PC-3 (cell line): Measurements from ENCODE around the gene PNLDC1.

Experiments used
- EZH2 ChIP-seq: fragments of 300-600 bp; sonication (generic); IDR thresholded peaks from one replicate; pipeline ENCODE4 v1.6.1; 2017; ENCODE audit warnings: antibody characterized with exemption, mild to moderate bottlenecking, low read length; ENCODE audit not compliant: unreplicated experiment
- EZH2phosphoT487 ChIP-seq: fragments of 300-600 bp; sonication (generic); IDR thresholded peaks from 2 replicates; pipeline ENCODE4 v1.6.1; 2018; ENCODE audit warnings: mild to moderate bottlenecking, antibody characterized with exemption, low read length, borderline replicate concordance
- TF ChIP-seq, protein P1 (sequence below): fragments of 300-600 bp; sonication (generic); conservative IDR thresholded peaks from 2 replicates; pipeline ENCODE4 v1.5.1; 2017; ENCODE audit warnings: antibody characterized with exemption, low read depth, mild to moderate bottlenecking, low read length

DNA sequence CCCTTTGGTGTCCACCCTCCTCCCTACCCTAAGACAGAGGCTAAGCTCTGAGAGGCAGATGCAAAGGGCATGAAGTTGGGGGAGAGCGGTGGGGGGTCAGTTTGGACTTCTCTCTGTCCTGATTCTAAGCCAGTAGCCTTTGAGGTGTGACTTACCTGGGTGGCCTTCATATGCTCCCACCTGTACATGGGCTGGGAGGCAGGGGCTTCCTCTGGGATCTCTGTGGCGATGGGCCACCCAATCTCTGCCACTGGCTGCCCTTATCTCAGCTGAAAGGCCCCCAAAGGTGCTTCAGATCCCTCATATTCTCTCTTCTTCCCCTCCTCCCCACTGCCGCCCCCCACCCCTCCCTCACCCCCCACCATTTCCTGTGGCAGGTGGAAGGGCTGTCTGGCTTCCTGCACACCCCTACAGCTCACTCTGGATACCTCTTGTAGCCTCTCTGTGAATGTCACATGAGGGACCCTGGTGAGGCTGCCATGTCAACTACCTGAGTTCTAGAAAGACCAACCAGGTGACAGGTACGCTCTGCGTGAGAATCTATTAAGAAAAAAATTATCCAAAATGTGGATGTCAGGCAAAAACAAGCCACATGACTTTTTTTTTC, 34.0 kb downstream of the PNLDC1 start:
- TF ChIP-seq, protein P1, sequence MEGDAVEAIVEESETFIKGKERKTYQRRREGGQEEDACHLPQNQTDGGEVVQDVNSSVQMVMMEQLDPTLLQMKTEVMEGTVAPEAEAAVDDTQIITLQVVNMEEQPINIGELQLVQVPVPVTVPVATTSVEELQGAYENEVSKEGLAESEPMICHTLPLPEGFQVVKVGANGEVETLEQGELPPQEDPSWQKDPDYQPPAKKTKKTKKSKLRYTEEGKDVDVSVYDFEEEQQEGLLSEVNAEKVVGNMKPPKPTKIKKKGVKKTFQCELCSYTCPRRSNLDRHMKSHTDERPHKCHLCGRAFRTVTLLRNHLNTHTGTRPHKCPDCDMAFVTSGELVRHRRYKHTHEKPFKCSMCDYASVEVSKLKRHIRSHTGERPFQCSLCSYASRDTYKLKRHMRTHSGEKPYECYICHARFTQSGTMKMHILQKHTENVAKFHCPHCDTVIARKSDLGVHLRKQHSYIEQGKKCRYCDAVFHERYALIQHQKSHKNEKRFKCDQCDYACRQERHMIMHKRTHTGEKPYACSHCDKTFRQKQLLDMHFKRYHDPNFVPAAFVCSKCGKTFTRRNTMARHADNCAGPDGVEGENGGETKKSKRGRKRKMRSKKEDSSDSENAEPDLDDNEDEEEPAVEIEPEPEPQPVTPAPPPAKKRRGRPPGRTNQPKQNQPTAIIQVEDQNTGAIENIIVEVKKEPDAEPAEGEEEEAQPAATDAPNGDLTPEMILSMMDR = no peak
- no peak for TF ChIP-seq EZH2
- TF ChIP-seq EZH2phosphoT487 = no peak
